WI38 (cell line): ENCODE data around the gene KIRREL1.
A peak's percentile ranks its signal among the peaks of the same experiment; 100 is the strongest.

Experiments
- H3K4me3 ChIP-seq: 2 replicates; pipeline ENCODE4 v1.5.1; 2011; ENCODE audit warnings: low read depth, mild to moderate bottlenecking, control low read depth, low read length
- TF ChIP-seq, protein P1 (sequence below): IDR thresholded peaks from 2 replicates; pipeline ENCODE4 v1.5.1; 2012; ENCODE audit warnings: low read depth, mild to moderate bottlenecking, control low read depth, low read length

Gene KIRREL1

DNA sequence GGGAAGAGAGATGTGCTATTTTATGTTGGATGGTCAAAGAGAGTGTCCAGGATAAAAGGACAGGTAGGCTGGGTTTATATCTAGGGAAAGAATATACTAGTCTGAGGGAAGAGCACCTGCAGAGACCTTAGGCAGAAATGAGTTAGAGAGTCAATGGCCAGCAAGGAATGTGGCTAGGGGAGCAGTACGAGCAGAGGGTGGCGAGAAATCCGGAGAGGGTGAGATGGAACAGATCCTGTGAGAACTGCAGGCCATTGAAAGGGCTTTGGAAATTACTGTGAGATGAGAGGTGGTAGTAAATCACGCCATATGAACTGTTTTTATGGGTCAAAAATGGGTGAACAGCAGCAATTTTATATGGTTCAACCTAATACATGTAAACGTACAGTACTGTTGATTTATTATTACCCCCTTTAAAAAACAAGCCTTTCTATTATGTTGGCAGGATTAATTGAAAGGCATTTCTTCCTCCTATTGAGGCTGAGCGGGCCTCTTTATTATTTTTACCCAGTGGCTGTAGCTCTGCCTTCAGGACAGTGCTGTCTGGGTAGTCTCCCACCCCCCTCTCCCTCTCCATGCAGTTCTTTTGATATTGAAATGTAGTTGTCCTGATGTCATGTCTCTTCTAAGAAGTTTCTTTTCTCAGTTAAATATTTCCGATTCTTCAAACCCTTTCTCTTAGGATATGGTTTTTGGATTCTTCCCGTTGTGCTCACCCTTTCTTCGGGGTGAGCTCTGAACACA lies 112.1 kb downstream of the KIRREL1 start:
- H3K4me3 ChIP-seq: no peak overlapping the region
- TF ChIP-seq, protein P1, sequence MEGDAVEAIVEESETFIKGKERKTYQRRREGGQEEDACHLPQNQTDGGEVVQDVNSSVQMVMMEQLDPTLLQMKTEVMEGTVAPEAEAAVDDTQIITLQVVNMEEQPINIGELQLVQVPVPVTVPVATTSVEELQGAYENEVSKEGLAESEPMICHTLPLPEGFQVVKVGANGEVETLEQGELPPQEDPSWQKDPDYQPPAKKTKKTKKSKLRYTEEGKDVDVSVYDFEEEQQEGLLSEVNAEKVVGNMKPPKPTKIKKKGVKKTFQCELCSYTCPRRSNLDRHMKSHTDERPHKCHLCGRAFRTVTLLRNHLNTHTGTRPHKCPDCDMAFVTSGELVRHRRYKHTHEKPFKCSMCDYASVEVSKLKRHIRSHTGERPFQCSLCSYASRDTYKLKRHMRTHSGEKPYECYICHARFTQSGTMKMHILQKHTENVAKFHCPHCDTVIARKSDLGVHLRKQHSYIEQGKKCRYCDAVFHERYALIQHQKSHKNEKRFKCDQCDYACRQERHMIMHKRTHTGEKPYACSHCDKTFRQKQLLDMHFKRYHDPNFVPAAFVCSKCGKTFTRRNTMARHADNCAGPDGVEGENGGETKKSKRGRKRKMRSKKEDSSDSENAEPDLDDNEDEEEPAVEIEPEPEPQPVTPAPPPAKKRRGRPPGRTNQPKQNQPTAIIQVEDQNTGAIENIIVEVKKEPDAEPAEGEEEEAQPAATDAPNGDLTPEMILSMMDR: no peak

DNA sequence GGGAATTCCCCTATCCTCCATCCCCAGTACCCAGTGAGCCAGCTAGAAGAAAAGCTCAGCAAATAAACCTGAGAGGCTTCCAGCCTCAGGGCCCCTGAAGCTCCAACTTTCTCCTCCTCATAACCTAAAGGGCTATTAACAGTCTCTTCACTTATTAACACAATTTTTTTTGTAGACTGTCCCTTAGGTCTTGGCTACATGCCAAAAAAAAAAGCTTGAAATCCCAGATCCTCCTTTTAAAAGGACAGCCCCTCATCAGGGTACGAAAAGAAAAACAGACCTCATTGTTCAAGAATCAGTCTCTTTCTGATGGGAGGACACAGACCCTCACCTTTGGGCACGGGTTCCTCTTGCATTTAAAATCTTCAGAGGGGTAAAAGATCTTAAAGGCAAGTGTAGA lies 114.5 kb downstream of the KIRREL1 start:
- H3K4me3 ChIP-seq: no peak overlapping the region
- TF ChIP-seq, protein P1: no peak

DNA sequence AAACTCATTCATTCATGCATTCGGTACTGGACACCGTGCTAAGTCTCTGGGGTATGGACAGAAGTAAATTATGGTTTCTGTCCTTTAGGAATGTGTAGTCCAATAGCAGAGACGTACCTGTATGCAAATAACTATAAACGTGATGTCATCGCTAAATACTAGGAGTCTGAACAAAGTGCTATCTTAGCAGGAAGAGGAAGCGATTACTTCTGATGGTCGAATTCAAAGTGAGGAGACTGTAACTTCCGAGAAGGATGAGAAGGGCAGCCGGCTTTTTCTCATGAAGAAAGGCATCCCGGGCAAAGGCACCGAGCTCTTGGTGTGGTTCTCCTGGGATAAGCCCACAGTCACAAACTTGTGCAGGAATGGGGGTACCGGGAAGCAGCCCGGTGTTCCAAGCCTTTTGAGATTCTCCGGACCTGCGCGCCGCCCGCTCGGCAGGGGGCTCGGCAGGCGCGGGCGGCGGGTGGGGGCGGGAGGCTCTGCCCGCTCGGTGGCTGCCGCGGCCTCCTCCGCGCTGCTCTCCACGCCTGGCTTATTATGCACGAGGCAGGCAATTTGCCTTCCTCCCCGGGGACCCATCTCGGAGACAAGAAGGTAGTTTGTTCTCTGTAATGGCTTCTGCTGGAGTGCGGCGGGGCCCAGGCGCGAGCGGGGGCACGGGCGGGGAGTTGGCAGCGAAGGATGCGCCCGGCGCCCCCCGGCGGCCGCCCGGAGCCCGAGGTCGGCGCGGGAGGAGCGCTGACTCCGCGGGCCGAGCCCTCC lies 119.7 kb downstream of the KIRREL1 start:
- peak overlapping the region; percentile 47 for H3K4me3 ChIP-seq
- TF ChIP-seq, protein P1: no peak

DNA sequence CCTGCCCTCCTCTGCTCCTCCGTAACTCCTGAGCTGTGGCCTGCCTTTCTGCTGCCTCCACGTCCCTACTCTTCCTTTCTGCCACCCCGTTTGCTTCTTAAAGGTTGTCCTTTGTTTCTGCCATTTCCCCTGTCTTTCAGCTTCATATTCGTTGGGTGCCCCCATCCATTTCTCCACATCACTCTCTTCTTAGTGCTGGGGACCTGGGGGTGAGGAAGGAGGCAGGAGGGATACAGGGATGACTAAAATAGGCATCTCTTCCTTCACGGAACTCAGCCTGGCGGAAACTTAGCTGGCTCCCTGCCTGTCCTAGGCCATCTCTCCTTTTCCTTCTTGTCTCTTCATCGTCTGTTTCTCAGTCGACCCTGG lies 120.3 kb downstream of the KIRREL1 start:
- no peak overlapping the region; the same call in 1 of the 2 replicates for H3K4me3 ChIP-seq

DNA sequence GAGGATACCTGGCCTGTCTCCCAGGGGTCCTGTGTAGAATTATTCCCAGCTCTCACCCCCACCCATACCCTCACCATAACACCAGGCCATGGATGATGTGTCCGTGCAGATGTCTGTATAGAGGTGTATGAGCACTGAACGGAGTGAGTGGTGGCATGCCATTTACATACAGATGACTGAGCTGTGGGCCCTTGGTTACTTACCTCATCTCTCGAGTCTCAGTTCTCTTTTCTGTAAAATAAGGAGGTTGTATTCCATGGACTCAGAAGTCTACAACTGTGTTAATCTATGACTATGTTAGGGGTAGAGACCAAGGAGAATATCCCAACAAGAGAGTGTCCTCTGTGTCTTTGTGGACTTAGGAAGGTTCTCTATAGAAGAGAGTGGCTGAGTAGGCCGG lies 121.7 kb downstream of the KIRREL1 start:
- no peak overlapping the region for H3K4me3 ChIP-seq
- TF ChIP-seq, protein P1: no peak

More for the DNA sequence above, 120.3 kb downstream of the KIRREL1 start:
- TF ChIP-seq, protein P1: no peak

DNA sequence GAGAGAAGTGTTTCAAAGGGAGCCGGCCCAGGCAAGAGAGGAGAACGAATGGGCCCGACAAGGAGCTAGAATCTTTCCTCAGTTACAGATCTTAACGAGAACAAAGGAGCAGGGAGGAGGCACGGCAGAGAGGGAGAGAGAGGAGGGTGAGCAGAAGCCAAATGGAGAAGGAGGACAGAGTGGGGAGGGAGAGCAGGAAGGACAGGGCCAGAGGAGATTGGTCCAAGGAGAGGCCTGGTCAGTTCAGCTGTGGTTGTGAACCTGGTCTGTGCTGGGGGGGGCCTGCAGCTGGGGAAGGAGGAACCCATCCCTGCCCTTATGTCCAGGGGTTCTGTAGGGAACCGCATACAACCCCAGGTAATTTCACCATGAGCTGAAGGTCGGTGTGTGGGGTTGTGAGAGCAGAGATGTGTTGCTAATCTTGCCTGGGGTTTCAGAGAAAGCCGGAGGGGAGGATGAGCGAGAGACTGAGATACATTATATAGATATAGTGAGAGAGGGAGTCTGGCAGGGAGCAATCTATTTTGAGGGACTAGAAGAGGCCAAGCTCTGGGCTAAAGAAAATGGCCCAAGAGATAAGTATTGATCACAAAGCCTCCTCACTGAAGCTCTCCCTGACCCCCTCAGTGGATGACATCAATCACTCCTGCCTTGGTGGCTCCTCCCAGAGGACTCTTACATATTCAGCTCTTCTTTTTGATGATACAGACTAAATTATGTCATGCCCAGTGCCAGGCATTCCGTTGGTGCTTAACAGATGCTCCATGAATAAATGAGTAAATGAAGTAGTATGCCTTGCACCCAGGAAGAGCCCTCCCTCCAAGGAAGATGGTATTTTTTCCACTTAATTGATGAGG lies 123.1 kb downstream of the KIRREL1 start:
- H3K4me3 ChIP-seq: no peak overlapping the region
- TF ChIP-seq, protein P1: no peak
